NCI-H1092 treated with DMSO at 0.1 percent for 48 hours (cell line): ENCODE measurements around the gene UROC1.
A peak's percentile ranks its signal among the peaks of the same experiment; 100 is the strongest.

Source experiments
- DNase-seq: peaks from one replicate; lab custom pipeline; 2025; lab: John Stamatoyannopoulos, UW

The UROC1 gene

DNA sequence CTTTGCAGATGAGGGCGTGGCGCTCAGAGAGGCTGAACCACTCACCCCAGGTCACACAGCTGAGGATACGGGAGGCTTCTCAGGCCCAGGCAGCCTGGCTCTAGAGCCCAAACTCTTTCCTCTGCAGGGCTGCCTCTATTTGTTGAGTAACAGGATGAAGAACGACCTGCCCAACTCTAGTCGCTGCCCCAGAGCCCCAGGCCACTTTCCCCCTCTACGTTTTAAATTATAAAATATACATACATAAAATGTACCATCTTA, 22.7 kb downstream of the UROC1 start:
- no peak for DNase-seq

DNA sequence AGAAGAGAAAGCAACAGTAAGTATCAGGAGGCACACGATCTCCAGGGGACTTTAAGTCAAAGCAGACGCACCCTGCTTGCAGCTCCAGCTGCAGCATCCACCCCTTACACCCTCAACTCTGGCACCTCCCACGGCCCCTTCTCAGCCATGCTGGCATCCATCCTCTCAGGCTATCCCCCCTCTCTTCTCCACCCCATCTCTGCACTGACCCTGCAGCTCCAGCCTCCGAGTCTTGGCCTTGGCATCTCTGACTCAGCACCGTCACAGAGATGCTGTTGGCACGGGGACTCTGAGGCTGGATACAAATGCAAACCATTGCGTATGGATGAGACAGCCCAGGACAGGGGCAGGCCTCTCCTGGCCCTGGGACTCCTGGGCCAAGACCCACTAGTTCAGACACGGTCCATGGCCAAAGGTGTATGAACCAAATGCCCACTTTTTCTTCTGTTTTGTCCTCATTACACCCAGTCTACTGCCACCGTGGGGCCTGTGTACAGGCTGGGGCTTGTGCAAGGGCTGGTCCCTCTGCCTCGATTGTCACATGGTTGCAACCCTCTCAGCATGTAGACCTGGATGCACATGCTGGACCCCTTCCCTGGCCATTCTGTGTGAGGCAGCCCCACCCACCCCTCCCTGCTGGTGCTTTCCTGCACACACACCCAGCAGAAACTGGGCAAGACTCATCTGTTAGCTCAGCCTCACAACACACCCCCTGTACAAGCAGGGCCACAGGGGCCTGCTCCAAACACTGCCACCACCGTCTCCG, 23.2 kb downstream of the UROC1 start:
- no peak for DNase-seq

GRCh38 chr3:126493739-126494138, 23.8 kb downstream of the UROC1 start:
- DNase-seq = peak; percentile 23

GRCh38 chr3:126493051-126493450, 24.5 kb downstream of the UROC1 start:
- no peak for DNase-seq

DNA sequence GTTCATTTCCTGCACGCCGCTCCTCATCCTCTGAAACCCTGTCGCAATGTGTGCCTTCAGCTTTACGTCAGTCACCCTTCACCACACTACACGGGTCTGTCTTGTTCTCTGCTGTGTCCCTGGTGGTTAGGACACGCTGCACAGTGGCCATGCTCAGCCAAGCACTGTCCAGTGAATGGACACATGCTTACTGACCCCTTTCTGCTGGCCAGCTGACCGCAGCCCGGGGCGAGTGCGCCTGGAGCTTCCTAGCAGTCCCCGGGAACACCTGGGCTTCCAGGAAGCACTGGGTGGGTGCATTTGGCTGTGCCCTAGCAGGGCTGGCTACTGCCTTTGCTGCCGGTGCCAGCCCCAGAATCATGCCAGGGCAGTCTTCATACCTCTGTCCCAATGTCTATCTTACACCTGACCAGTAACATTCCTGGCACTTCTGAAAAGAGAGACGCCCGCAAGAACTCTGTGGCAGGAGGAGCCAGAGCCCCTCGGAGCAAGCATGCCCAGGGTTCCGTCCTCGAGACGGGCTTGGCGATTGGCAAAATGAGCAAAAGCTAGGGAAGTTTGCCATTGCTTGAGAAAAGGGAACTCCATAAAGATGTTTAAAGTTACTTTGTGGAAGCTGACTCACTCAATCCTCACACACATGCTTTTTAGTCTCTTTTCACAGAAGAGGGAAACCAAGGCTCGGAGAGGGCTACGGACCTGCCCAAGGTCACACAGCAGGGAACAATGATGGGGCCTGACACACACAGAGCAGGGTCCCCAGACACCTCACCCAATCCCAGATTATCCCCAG, 26.2 kb downstream of the UROC1 start:
- DNase-seq = no peak

GRCh38 chr3:126490619-126491018, 27.0 kb downstream of the UROC1 start:
- DNase-seq = no peak

GRCh38 chr3:126488886-126489569, 28.5 kb downstream of the UROC1 start:
- no peak for DNase-seq

GRCh38 chr3:126488185-126488584, 29.4 kb downstream of the UROC1 start:
- no peak for DNase-seq

DNA sequence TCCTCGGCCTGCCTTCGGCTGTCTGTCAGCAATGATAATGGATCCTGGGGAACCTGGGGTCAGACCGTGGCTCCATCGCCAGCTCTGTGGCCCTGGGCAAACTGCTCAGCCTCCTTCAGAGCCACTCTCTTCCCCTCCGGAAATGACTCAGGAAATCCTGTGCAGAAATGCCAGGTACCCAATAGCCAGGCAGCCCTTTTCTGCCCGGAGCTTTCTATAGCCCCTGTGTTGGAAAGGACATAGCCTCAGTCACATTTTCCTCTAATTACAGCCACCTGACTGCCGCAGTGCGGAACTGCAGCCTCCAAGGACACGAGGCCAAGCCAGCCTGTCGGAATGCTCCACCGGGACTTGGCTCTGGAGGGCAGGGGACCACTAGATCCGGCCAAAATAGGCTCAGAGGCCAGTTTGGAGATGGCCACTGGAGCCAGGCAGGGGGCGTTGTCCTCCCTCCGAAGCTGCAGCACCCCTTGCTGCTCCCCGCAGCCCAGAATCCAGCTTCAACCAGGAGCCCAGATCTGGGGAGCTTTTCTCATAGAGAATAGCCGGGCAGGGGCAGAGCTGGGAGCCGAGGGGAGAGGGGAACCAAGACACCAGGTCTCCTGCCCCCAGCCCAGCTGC, 30.3 kb downstream of the UROC1 start:
- no peak for DNase-seq

DNA sequence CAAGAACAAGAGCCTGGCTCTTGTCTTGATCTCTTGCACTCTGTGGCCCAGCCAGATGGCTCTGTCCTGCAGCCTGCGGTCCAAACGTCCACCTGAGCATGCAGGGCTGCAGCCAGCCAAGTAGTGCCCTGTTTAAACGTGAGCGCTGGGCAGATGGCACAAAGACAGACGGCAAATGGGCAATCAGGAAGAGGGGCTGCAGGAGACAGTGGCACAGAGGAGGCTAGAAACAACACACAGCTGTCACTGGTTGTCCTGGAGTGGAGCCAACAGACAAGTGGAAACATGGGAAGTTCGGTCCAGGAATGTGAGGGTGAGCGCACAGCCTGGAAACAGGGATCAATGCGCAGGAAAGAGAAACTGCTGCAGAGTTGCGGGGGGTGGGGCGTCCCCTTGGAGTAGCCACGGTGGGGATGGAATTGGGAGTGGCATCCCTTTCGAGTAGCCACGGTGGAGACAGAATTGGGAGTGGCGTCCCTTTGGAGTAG, 31.2 kb downstream of the UROC1 start:
- DNase-seq = no peak

GRCh38 chr3:126485956-126486355, 31.6 kb downstream of the UROC1 start:
- no peak for DNase-seq

- no peak for DNase-seq
Observed at GRCh38 chr3:126485176-126485897, 32.2 kb downstream of the UROC1 start.

- no peak for DNase-seq
Observed at GRCh38 chr3:126484662-126485061, 32.9 kb downstream of the UROC1 start.

DNA sequence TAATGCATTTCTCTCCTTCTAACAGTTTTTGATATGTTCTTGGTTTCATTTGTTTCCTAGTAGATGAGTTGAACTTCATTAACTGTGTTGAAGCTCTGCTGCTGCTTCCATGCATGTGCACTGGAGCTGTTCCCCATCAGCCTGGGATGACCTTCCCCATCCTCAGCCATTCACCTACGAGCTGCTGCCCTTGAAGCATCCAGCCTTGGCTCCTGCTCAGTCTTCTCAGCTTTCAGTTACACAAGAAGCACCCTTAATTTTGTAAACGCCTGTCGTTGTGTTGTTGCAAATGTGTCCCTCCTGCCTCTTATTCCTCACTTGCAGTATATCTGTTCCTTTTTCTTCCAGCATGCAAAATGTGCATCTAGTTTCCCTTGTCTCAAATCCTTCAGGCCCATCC, 33.4 kb downstream of the UROC1 start:
- no peak for DNase-seq

DNA sequence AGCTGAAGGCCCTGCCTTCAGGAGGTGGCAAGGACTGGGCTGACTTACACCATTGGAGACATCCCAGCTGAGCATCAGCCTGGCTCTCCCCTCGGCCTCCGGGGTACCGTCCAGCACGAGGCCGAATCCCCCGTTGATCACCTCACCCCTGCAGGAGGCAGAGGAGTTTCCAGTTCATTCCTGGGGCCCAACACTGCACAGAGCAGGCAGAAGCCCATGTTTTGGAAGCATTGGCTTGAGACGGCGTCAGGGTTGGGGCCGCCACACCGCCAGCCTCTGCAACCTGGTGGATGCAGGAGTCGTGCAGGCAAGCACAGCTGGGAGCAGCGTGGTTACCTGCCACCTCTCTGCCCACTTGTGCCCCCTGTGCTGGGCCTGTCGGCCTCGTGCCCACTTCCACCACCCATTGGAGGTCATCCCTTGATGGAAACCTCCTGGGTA, 34.2 kb downstream of the UROC1 start:
- DNase-seq = no peak

DNA sequence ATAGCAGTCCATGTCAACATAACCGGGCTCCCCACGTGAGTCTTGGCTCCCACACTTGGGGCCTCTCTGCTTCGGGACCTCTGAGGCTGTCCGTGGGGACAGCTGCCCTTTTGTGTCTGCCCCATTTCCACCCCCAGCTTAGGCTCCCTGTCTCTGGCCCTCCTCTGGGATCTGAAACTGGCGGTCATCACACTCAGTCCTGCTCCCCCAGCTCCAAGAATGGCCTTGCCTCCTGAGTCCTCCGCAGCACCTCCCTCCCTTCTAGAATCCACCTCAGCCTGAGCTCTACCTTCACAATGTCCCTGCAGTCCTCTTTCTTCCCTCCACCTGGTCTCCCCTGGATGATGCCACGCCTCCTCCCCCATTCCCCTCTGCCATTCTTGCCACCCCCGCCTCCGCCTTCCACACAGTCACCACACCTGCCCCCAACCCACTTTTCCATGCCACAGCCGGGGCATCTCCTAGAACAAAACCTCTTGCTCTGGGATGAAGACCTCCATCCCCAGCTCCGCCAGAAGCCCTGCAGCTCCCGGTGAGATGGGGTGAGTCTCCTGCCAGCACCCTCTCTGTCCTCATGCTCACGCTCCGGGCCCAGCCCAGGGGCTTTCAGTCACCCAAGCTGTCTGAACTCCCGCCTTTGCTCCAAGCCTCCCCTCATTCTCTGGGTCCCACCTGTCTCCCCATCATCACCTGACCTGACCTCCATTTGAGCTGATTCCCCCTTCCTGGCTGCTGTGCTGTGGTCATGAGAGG, 34.9 kb downstream of the UROC1 start:
- DNase-seq = no peak

GRCh38 chr3:126481808-126482502, 35.6 kb downstream of the UROC1 start:
- no peak for DNase-seq

DNA sequence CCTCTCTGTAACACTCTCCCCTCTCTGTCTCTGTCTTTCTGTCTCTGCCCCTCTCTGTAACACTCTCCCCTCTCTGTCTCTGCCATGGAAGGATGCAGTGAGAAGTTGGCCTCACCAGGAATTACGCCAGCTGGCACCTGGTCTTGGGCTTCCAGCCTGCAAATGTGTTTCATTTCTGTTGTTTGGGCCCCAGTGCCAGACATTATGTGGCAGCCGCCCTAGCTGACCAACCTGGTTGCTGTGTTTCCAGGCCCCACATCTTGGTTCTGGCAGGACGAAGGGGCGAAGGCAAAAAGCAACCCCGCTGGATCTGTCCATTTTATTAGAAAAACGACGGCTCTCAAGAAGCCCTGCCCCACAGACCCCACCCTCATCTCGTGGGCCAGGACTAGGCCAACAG, 36.7 kb downstream of the UROC1 start:
- DNase-seq = no peak

DNA sequence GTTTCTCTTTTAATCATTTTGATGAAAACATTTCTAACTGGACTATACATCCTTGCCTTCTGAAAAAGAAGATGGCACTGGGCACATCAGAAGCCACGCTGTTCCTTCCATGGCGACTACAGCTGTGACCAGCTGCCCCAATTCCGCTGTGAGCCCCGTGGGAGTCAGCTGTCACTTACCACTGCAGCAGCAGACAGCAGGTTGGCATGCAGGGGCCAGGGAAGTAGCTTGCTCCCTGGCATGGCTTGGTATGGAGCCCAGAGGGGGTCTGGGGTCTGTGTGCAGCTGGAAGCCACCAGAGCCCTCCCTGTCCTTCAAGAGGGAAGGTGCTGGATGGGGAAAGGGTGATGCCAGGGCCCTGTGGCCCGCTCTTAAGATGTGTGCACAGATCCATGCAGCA, 37.4 kb downstream of the UROC1 start:
- no peak for DNase-seq

GRCh38 chr3:126479642-126480041, 37.9 kb downstream of the UROC1 start:
- no peak for DNase-seq
